IMR-90 (cell line): Measurements from ENCODE around the gene CARD19. TPM values are rescaled to one million over a fixed set of nuclear protein-coding genes. Genes with fewer than 3 reads are reported as not detected.

Experiments used
- ATAC-seq: fragments of 200-7000 bp; cut with Tn5 transposase; 2 replicates; pipeline ENCODE4 v1.9.1; 2020; ENCODE audit warnings: low read depth, mild to moderate bottlenecking, moderate library complexity
- BruUV-seq: library from RNA; stranded (reverse); fragments of 400-500 nt; replicated peaks from 2 replicates; lab custom pipeline; 2021; lab: Mats Ljungman, UMichigan
- CTCF ChIA-PET: fragments of 300-600 bp; formaldehyde crosslinking; extraction: SDS; loops from one replicate; lab custom pipeline; 2021; ENCODE audit warnings: antibody characterized with exemption; lab: Yijun Ruan, JAX
- POLR2A ChIA-PET: fragments of 300-600 bp; sonication (Branson Sonifier 250); formaldehyde crosslinking; loops from one replicate; lab custom pipeline; 2022; ENCODE audit warnings: antibody characterized with exemption; ENCODE audit not compliant: unreplicated experiment; lab: Charles Lee
- DNase-seq: peaks from one replicate; pipeline ENCODE4 v3.0.0; 2013
- H2AFZ ChIP-seq: replicated peaks from 2 replicates; pipeline ENCODE3; 2013; ENCODE audit warnings: low read length, mild to moderate bottlenecking; ENCODE audit not compliant: poor library complexity
- H2AK5ac ChIP-seq: 2 replicates; pipeline ENCODE4 v1.6.1; 2013; ENCODE audit warnings: low read depth, low read length, inconsistent platforms
- H2AK9ac ChIP-seq: replicated peaks from 2 replicates; pipeline ENCODE3; 2013; ENCODE audit warnings: mild to moderate bottlenecking, low read depth, low read length, moderate library complexity; ENCODE audit not compliant: poor library complexity
- H2BK120ac ChIP-seq: 2 replicates; pipeline ENCODE4 v1.6.1; 2013; ENCODE audit warnings: low read depth, low read length, inconsistent platforms
- H2BK15ac ChIP-seq: 3 replicates; pipeline ENCODE4 v1.6.1; 2013; ENCODE audit warnings: low read depth, low read length, inconsistent platforms
- H2BK20ac ChIP-seq: 2 replicates; pipeline ENCODE4 v1.6.1; 2013; ENCODE audit warnings: low read depth, mild to moderate bottlenecking, inconsistent platforms, low read length, moderate library complexity
- H2BK5ac ChIP-seq: 2 replicates; pipeline ENCODE4 v1.6.1; 2013; ENCODE audit warnings: mild to moderate bottlenecking, low read depth, low read length, inconsistent platforms; ENCODE audit not compliant: poor library complexity, severe bottlenecking
- H3K14ac ChIP-seq: replicated peaks from 2 replicates; pipeline ENCODE4 v1.6.1; 2013; ENCODE audit warnings: low read depth, low read length, inconsistent platforms
- H3K18ac ChIP-seq: 2 replicates; pipeline ENCODE4 v1.6.1; 2013; ENCODE audit warnings: low read depth, low read length, control low read depth
- H3K23ac ChIP-seq: 2 replicates; pipeline ENCODE4 v1.6.1; 2013; ENCODE audit warnings: low read depth, low read length, inconsistent platforms
- H3K27ac ChIP-seq: 2 replicates; pipeline ENCODE4 v1.5.1; 2013; ENCODE audit warnings: mild to moderate bottlenecking, control low read depth, low read length; ENCODE audit not compliant: insufficient read depth
- H3K27me3 ChIP-seq: 2 replicates; pipeline ENCODE4 v1.6.1; 2013; ENCODE audit warnings: low read length; ENCODE audit not compliant: control insufficient read depth, insufficient read depth
- H3K36me3 ChIP-seq: 2 replicates; pipeline ENCODE4 v1.6.1; 2013; ENCODE audit warnings: low read length, mixed read lengths; ENCODE audit not compliant: control insufficient read depth, insufficient read depth
- H3K4ac ChIP-seq: 2 replicates; pipeline ENCODE4 v1.6.1; 2013; ENCODE audit warnings: low read depth, low read length, inconsistent platforms
- H3K4me1 ChIP-seq: 2 replicates; pipeline ENCODE4 v1.6.1; 2013; ENCODE audit warnings: low read length, mixed read lengths; ENCODE audit not compliant: control insufficient read depth, insufficient read depth
- H3K4me2 ChIP-seq: 2 replicates; pipeline ENCODE4 v1.6.1; 2013; ENCODE audit warnings: low read depth, mild to moderate bottlenecking, control low read depth, low read length, moderate library complexity
- H3K4me3 ChIP-seq: 2 replicates; pipeline ENCODE4 v1.5.1; 2013; ENCODE audit warnings: low read depth, mild to moderate bottlenecking, control low read depth, low read length, moderate library complexity; ENCODE audit not compliant: insufficient read depth
- H3K56ac ChIP-seq: 2 replicates; pipeline ENCODE4 v1.6.1; 2013; ENCODE audit warnings: low read length, inconsistent platforms; ENCODE audit not compliant: insufficient read depth; ENCODE audit errors: extremely low read depth
- H3K79me1 ChIP-seq, 2 experiments: 2 replicates each; pipeline ENCODE4 v1.6.1; 2013; ENCODE audit warnings: low read length in 2 of 2, inconsistent platforms in 1 of 2, low read depth in 1 of 2
- H3K9ac ChIP-seq: 2 replicates; pipeline ENCODE4 v1.6.1; 2013; ENCODE audit warnings: low read depth, low read length, control low read depth
- H3K9me1 ChIP-seq: 2 replicates; pipeline ENCODE4 v1.6.1; 2013; ENCODE audit warnings: low read length, inconsistent platforms; ENCODE audit not compliant: insufficient read depth
- H3K9me3 ChIP-seq: 2 replicates; pipeline ENCODE4 v1.6.1; 2013; ENCODE audit warnings: low read length; ENCODE audit not compliant: control insufficient read depth, insufficient read depth
- H4K20me1 ChIP-seq: 2 replicates; pipeline ENCODE4 v1.6.1; 2013; ENCODE audit warnings: low read length, inconsistent platforms; ENCODE audit not compliant: insufficient read depth
- H4K5ac ChIP-seq: 2 replicates; pipeline ENCODE4 v1.6.1; 2013; ENCODE audit warnings: mild to moderate bottlenecking, low read depth, low read length, control low read depth
- H4K8ac ChIP-seq, 2 experiments: 2 replicates each; pipeline ENCODE4 v1.6.1; 2013; ENCODE audit warnings: low read depth in 2 of 2, low read length in 2 of 2, control low read depth in 1 of 2, inconsistent platforms in 1 of 2
- H4K91ac ChIP-seq: 2 replicates; pipeline ENCODE4 v1.6.1; 2013; ENCODE audit warnings: low read depth, low read length, inconsistent platforms; ENCODE audit not compliant: insufficient read depth
- CEBPB ChIP-seq: IDR thresholded peaks from 2 replicates; pipeline ENCODE4 v1.6.1; 2012; ENCODE audit warnings: low read depth, low read length, improper control_type of control experiment
- WGBS, 2 experiments: methylation state at CpG; one replicate each; pipeline versions ENCODE4 v1.1.5 to v1.1.7; 2013; ENCODE audit warnings: missing lambda C conversion rate in 2 of 2; ENCODE audit not compliant: insufficient read length in 1 of 2; ENCODE audit errors: extremely low coverage in 2 of 2; 5-methylcytosine and 5-hydroxymethylcytosine counted together
- dilution Hi-C: fragments of 300-500 bp; cut with HindIII; formaldehyde crosslinking; loops from one replicate; pipeline ENCODE4 v1.14.3; 2018; ENCODE audit warnings: low sequenced_read_pairs; ENCODE audit not compliant: unreplicated experiment
- in situ Hi-C: fragments of 300-500 bp; cut with MboI; formaldehyde crosslinking; loops from 3 replicates; pipeline ENCODE4 v1.14.3; 2019; ENCODE audit warnings: low sequenced_read_pairs, inconsistent platforms, mixed read lengths
- intact Hi-C: fragments of 100-400 bp; cut with micrococcal nuclease; formaldehyde crosslinking; loops from 2 replicates; pipeline ENCODE4 v1.10.0; 2022
- polyA plus RNA-seq, 3 experiments: library from polyadenylated mRNA; depleted of rRNA; stranded (reverse); fragments of >200 nt; gene quantifications; 2 replicates each; pipeline ENCODE4 v1.2.3, GENCODE V29; 2012; ENCODE audit warnings: low replicate concordance in 1 of 3
- total RNA-seq: library from RNA; depleted of rRNA; stranded (reverse); fragments of >200 nt; gene quantifications from 2 replicates; pipeline ENCODE4 v1.2.3, GENCODE V29; 2012

Gene CARD19
- total and polyA plus RNA-seq, 2 of the 4 experiments (the other 2 are of a cell fraction) = 17.4 to 111 TPM

- in situ Hi-C loops = no loop called here
- Histone ChIP-seq H3K4ac (no peak within 1 kb of the TSS), H2BK5ac (no peak within 1 kb of the TSS), H3K14ac (no peak within 1 kb of the TSS), H3K9ac (no peak within 1 kb of the TSS), H3K9me3 (no peaks in the 10 kb centered on the region), H2BK15ac (no peak within 1 kb of the TSS), H4K91ac (no peak within 1 kb of the TSS), H2AK5ac (no peak within 1 kb of the TSS), H2BK20ac (no peak within 1 kb of the TSS), H2AFZ (peak within 1 kb of the TSS; percentile 65), H2AK9ac (peak within 1 kb of the TSS; percentile 78), H3K4me1 (peaks cover 2% of the 10 kb centered on the region; the same call in 1 of the 2 replicates), H3K27ac (no peak within 1 kb of the TSS), H3K23ac (no peak within 1 kb of the TSS), H3K9me1 (no peaks in the 10 kb centered on the region; the same call in 1 of the 2 replicates), H3K56ac (no peak within 1 kb of the TSS), H3K36me3 (no peaks in the 10 kb centered on the region), H4K5ac (no peak within 1 kb of the TSS), H2BK120ac (no peak within 1 kb of the TSS), H4K20me1 (no peaks in the 10 kb centered on the region), H3K79me1 (no peaks in the 10 kb centered on the region), H3K18ac (no peak within 1 kb of the TSS), H3K4me2 (peak within 1 kb of the TSS; percentile 55; the same call in 1 of the 2 replicates), H3K4me3 (peak within 1 kb of the TSS; percentile 25), H3K27me3 (peaks cover 17% of the 10 kb centered on the region; the same call in 1 of the 2 replicates), H4K8ac (no peak within 1 kb of the TSS)
- dilution Hi-C loops = no loop called here
- ATAC-seq (peak; percentile 61), DNase-seq (no peak)
- ChIA-PET CTCF (no interaction called here), POLR2A (no interaction called here)
- WGBS, 2 experiments = 2% methylated on average over 26 of the region's 55 CpGs; no CpG with 5 or more reads in 1 of the 2 experiments
- BruUV-seq = no TSS peak
- intact Hi-C loops = no loop called here
- TF ChIP-seq CEBPB = no peak
These were observed 37.5 kb upstream of the CARD19 start, which contains the start of gene SUSD3 for GRCh38 chr9:93058355-93059010. TSS of gene SUSD3 (plus strand) at chr9:93058701. CDS start at chr9:93058743, 42 bp downstream.
